NOMO-1 (cell line): ENCODE data around the gene CALML5.

Experiments
- DNase-seq, 2 experiments: peaks; one replicate each; lab custom pipeline; 2025; ENCODE audit not compliant: unreplicated experiment in 2 of 2; lab: John Stamatoyannopoulos, UW

The CALML5 gene

DNA sequence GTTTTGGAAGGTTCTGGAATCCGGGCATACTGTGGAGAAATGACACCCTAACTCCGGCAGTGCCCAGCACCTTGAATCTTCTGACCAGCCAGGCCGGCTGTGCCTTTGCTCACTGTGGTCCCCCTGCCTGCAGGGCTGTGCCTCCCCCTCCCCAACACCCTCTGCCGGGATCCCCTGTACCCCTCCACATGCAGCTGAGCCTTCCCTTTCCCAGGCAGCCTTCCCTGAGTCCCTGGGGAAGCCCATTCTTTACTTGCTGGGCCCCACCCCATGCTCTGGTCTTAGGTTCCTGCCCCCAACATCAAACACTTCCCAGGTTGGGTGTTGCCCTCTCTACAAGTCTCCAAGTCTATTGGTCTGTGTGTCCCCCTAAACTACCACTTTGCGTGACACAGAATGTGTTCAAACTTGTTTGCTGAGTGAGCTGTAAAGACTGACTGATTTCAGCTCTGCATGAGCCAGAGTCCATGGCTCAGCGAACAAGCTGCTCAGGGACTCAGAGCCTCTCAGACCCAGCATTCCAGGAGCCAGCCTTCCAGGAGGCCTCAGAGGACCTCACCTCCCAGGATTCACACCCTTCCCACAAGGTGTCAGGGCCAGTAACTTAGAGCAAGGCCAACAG, 31.6 kb downstream of the CALML5 start:
- DNase-seq, result no peak

DNA sequence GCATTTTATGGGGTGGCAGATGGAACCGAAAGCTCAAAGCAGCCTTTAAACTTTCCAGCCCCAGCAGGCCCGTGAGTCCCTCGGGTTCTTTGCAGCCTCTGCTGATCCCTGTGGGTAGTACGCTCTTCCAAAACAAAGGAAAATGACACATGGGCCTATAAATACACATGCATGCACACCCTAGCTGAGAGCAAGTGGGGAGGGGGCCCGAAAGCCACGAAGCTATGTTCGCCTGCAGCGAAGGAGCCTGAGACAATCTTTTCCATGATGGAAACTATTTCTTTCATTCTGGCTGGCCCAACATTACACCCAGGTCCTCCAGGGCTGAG, 32.2 kb downstream of the CALML5 start:
- no peak for DNase-seq

GRCh38 chr10:5466451-5467206, 32.7 kb downstream of the CALML5 start:
- no peak for DNase-seq

DNA sequence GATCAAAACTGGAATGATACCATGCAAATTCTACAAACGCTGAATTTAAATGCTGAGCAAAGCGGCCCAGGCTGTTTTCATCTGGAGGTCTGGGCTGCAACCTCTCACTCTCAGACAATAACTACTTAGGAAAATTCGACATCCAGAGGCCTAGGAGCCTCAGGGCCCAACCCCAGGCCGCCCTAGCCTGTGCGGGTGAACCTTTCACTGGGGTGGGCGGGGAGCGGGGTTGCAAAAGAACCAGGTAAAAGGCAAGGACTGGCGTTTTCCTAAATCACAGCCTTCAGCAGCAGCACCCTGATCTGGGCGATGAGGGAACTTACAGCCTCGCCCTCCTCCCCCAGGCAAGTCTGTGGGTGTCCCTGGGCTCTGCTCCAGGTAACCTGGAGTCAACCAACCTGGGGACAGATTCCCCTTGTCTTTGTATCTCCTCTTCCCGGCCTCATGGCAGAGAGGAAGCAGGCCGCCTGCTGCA, 33.4 kb downstream of the CALML5 start:
- DNase-seq, result no peak

DNA sequence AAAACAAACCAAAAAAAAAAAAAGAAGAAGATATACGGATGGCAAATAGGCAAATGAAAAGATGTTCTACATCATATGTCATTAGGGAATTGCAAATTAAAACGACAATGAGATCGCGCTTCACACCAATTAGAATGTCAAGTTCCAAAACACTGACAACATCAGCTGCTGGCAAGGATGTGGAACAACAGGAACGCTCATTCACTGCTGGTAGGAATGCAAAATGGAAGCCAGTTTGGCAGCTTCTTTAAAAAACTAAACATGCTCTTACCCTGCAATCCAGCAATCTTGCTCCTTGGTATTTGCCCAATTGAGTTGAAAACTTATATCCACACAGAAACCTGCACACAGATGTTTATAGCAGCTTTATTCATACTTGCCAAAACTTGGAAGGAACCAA, 34.8 kb downstream of the CALML5 start:
- DNase-seq, result no peak

DNA sequence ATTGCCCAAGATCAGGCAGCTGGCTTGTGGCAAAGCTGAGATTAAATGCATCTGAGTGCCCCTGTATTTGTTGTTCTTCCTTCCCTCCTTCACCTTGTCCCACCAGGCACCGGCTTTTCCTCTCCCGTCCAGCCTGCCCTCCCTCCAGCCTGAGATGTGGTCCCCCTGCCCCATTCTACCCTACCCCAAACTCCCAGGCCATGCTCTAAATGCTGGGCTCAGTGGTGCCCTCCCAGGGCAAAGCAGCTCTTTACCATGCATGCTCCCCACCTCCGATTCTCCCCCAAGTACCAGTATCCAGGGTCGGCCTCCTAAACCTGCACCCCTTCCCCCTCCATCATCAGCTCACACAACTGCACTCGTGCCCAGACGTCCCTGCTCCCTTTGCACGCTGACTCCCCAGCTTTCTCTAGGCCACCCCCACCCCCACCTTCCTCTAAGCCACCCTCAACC, 36.5 kb downstream of the CALML5 start:
- DNase-seq, result no peak

DNA sequence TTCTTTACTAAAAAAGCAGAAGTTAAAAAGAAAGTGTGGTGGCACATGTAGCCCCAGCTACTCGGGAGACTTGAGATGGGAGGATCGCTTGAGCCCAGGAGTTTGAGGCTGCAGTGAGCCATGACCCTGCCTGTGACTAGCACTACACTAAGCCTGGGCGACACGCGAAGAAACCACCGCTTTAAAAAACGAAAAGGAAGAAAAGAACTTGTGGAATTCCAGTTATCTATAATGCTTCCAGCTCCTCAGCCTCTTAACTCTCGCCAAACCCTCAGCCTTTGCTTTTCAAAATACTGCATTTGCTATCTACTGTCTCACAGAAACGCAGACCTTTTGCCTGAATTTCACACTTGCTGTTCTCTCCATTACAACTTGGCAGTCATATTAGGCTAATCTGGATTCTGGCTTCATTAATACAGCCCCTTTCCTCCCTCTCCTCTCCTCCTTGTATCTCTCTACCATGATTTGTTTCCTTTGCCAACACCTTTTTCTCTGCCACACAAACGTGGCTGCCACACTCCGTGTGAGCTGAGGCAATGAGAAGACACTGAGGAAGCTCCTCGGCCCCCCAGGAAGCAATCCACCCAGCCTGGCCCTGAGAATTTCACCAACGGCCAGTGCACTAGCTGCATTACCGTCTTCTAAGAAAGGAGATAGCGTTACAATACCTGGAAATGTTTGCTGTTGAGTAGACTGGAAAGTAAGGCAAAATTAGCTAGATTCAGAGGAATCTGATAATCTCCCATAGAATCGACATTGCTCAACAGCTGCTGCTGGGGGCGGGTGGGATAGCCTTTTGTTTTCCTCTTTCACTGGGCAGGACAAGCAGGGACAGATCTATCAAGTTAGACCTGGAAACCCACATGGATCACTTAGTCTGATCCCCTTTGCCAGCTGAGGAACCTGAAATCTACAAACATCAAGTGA, 37.2 kb downstream of the CALML5 start:
- DNase-seq, result no peak

DNA sequence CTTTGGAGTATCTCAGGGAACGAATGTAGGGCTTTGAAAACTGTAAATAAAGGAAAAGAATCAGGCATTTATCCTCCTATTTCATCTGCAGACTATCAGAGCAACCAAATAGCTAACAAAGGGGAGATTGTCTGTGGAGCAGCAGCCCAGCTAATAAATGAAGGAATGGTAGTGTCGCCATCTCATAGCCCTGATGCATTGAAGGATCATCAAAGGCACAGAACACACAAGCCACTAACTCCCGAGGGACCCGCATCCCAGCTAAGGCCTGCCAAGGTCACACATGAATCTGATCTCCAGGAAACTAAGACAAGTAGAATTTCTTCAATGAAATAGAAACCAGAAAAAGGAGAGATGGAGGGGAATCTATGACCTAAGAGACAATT, 38.2 kb downstream of the CALML5 start:
- DNase-seq, result no peak

DNA sequence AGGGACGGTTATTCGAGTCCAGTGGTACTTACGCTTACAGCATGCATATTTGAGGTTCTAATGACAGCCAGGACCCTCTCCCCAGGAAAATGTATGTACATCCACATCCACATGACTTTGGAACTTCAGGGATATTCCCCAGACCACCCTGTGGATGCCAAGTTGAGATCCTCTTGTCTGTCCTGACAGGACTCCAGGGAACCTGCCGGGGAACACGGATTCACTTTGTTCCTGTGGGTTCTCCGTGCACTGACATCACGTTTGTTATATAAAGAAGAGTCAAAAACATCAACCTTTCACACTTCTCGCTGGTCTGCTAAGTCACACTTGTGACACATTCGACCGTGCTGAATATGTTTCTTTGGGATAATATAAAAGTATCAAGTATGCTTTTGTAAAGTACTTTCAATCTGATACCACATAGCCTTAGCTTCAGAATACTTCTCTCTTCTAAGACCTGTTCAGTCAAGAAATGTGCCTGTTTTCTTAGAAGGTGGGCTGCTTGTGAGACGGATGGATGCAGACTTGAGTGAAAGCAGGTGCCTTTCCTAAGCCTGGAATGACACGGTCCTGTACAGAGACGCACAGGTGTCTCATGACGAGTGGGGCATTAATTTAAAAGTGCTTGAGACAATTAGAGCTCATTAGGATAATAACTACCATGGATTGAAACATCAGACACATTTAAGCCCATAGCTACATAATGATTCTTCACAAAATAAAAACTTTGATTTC, 38.7 kb downstream of the CALML5 start:
- DNase-seq, result no peak

DNA sequence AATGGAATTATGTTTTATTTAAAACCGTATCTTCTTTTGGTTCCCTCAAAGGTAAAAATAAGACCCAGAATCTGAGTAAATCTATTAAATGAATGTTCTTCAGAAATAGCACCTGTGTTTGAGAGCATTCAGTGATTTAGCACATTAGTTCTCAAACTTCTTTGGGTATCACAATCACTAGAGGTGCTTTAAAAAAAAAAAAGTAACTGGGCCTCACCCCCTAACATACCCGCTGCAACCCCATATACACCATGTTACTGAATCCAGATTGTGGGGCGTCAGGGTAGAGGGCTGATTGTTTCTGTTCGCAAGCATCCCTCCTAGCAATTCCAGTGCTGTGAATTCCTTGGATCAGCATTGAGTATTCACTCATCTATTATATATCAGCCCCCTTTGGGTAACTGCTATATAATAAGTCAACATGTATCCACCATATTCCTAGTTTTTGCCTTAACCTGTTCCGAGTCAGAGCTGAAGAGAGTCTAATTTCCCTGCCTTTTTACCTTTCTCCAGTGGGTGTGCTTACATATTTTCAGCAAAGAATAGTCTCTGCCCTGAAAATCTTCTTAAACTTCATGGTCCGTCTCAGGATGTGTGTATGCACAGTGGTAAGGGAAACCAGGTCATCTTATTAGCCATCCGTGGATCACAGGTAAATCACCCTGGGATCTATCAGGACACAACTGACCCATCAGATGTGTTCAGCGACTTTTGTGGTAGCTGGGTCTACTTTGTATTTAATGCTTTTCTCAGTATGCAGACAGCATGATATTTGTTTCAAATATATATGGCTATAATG, 40.2 kb downstream of the CALML5 start:
- DNase-seq, result no peak

- no peak for DNase-seq
These were observed 40.9 kb downstream of the CALML5 start for GRCh38 chr10:5458425-5458824.

DNA sequence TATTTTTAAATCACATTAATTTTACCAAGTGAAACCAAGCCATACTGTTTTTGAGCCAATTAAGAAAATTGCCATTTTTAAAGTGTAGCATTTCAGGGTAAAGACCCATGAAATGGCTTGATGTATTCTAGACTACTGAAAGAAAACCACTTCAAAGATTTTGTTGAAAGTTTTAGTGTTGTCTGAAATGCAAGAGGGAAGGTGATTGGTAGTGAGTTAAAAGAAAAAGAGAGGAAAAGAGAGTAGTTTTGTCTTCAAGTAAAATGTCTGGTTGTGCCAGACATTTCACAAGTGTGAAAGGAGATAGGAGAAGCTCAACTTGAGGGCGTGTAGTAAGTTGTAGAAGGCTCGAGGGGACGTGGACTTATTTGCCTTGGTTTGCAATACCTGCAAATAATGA, 41.6 kb downstream of the CALML5 start:
- DNase-seq, result no peak

- no peak for DNase-seq
These were observed 42.8 kb downstream of the CALML5 start for GRCh38 chr10:5456563-5456962.

GRCh38 chr10:5453749-5454489, 45.5 kb downstream of the CALML5 start:
- no peak for DNase-seq

GRCh38 chr10:5450605-5451384, 48.6 kb downstream of the CALML5 start:
- no peak for DNase-seq

DNA sequence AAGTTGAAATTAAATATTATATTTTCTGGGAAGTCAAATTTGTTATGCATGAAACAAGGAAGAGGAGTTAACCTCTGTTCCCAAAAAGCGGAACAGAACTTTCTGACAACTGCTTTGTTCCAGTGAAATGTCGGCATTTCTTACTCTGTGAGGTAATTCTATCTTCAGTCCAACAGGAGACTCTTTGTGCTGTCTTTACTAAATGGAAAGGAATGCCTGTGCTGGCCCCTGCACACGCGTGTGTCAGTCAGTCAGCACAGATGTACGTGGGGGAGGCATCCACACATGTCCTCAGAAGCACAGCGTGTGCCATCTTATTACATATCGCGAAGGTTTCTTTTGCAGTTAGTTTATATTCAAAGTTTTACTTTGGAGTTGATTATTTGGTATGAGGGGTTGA, 49.5 kb downstream of the CALML5 start:
- peak in 1 of 2 experiments; percentile 41 for DNase-seq

DNA sequence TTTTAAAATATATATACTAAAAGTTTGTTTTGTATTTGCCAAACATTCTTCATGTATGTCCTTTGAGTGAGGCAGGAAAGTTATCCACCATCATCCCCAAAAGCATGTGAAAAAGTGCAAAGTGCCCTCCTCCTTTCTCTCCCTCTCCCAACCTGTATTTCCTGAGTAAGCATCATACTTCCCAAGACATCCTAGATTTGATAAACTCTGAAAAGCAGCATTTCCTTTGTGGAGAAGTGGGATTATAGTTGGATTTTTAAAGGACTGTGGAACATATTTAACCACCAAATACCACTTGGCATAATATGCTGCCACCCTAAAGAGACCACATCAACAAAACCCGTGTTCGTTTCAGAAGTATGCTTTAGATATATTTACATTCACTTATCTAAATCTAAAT, 50.1 kb downstream of the CALML5 start:
- no peak for DNase-seq
